ENCODE measurements around the gene ATP2B3. TPM values are rescaled to one million over a fixed set of nuclear protein-coding genes. Genes with fewer than 3 reads are reported as not detected.

Gene ATP2B3
- total RNA-seq, 4 donors from 2014 or later, result not detected

GRCh38 chrX:153626025-153626633, 108.7 kb downstream of the ATP2B3 start:
- H3K27ac ChIP-seq, result no peak overlapping the region
- no CpG with 5 or more reads among the region's 16 CpGs for WGBS, 2 donors
- intact Hi-C loops (cut with DNase I), result no loop called here
- DNase-seq, result no peak
- no peaks in the 10 kb centered on the region for H3K36me3 ChIP-seq
- no peak for TF ChIP-seq CTCF (IDR thresholded peaks at IDR 0.05)
- H3K4me3 ChIP-seq (replicated peaks in 1 of 3), result no peak overlapping the region
- no peaks in the 10 kb centered on the region for H3K9me3 ChIP-seq
- no peaks in the 10 kb centered on the region for H3K4me1 ChIP-seq
- no peaks in the 10 kb centered on the region for H3K27me3 ChIP-seq

GRCh38 chrX:153626863-153627674, 109.6 kb downstream of the ATP2B3 start:
- Histone ChIP-seq H3K27ac (no peak overlapping the region), H3K27me3 (no peaks in the 10 kb centered on the region), H3K9me3 (no peaks in the 10 kb centered on the region), H3K4me3 (replicated peaks in 1 of 3) (no peak overlapping the region), H3K36me3 (no peaks in the 10 kb centered on the region), H3K4me1 (no peaks in the 10 kb centered on the region)
- DNase-seq, result no peak
- TF ChIP-seq POLR2A (IDR thresholded peaks at IDR 0.05) (no peak), CTCF (IDR thresholded peaks at IDR 0.05) (no peak)
- 80 to 85% methylated on average over 13 to 17 of the region's 35 CpGs for WGBS, 2 donors
- intact Hi-C loops (cut with DNase I), result no loop called here

- no peaks in the 10 kb centered on the region for H3K9me3 ChIP-seq
- no peak for DNase-seq
- H3K4me1 ChIP-seq, result no peaks in the 10 kb centered on the region
- H3K36me3 ChIP-seq, result no peaks in the 10 kb centered on the region
- H3K27me3 ChIP-seq, result no peaks in the 10 kb centered on the region
- H3K4me3 ChIP-seq (replicated peaks in 1 of 3), result no peak overlapping the region
- intact Hi-C loops (cut with DNase I), result no loop called here
- TF ChIP-seq CTCF (IDR thresholded peaks at IDR 0.05), result no peak
- TF ChIP-seq POLR2A (IDR thresholded peaks at IDR 0.05), result no peak
- 65 to 83% methylated on average over 1 to 4 of the region's 15 CpGs for WGBS, 2 donors
- H3K27ac ChIP-seq, result no peak overlapping the region
Measured at GRCh38 chrX:153627675-153628111, 110.3 kb downstream of the ATP2B3 start.

- WGBS, 2 donors, result 74 to 94% methylated on average over 2 to 8 of the region's 8 CpGs
- Histone ChIP-seq H3K27me3 (no peaks in the 10 kb centered on the region), H3K27ac (no peak overlapping the region), H3K36me3 (no peaks in the 10 kb centered on the region), H3K4me3 (replicated peaks in 1 of 3) (no peak overlapping the region), H3K9me3 (no peaks in the 10 kb centered on the region), H3K4me1 (no peaks in the 10 kb centered on the region)
- TF ChIP-seq CTCF (IDR thresholded peaks at IDR 0.05) (no peak), POLR2A (IDR thresholded peaks at IDR 0.05) (no peak)
- DNase-seq, result no peak
- intact Hi-C loops (cut with DNase I), result no loop called here
Measured at GRCh38 chrX:153628129-153628528, 110.7 kb downstream of the ATP2B3 start.

GRCh38 chrX:153628665-153629064, 111.2 kb downstream of the ATP2B3 start:
- WGBS, 2 donors, result no CpG with 5 or more reads among the region's 12 CpGs
- TF ChIP-seq POLR2A (IDR thresholded peaks at IDR 0.05) (no peak), CTCF (IDR thresholded peaks at IDR 0.05) (no peak)
- Histone ChIP-seq H3K27me3 (no peaks in the 10 kb centered on the region), H3K27ac (no peak overlapping the region), H3K4me1 (no peaks in the 10 kb centered on the region), H3K9me3 (no peaks in the 10 kb centered on the region), H3K36me3 (no peaks in the 10 kb centered on the region), H3K4me3 (replicated peaks in 1 of 3) (no peak overlapping the region)
- intact Hi-C loops (cut with DNase I), result no loop called here
- no peak for DNase-seq
